ENCODE results near the gene THAP3. TPM values are rescaled to one million over a fixed set of nuclear protein-coding genes. Genes with fewer than 3 reads are reported as not detected.

THAP3 gene
- total and polyA plus RNA-seq, 10 donors = 13.0 to 29.1 (median 17.4) TPM

DNA sequence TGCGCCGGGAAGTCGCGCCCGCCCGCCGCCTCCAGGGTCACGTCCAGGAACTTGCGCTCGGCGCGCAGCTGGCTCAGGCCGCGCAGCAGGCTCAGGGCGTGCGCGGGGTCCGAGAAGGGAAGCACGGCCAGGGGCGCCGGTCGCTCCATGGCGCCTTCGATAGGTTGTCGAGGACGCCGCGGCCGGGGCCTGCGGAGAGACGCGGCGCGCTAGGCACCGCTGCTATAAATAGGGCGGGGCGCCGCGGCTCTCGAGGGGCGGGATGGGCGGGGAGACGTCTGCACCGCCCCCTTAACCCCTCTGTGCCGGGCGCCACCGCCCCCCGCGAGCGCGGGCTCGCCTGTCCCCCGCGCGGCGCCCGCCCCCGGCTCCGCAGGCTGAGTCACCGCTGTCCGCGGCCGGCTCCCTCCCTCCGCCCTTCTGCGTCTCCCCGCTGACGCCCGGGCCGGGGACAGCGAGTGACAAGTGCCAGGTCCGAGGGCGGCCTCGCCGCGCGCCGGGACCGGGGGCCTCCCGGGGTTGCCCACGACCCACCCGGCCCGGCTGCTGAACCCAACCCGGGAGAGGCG, 21.9 kb upstream of the THAP3 start, which contains the start of gene KLHL21:
Gene KLHL21, minus strand, starts transcription at position 201 of the 569 bp plus-strand sequence. Its CDS starts 52 bp downstream, at position 149.
- TF ChIP-seq POLR2AphosphoS5 (IDR thresholded peaks at IDR 0.05) = peak; percentile 95 to 96 (median 95)
- TF ChIP-seq, protein P1, sequence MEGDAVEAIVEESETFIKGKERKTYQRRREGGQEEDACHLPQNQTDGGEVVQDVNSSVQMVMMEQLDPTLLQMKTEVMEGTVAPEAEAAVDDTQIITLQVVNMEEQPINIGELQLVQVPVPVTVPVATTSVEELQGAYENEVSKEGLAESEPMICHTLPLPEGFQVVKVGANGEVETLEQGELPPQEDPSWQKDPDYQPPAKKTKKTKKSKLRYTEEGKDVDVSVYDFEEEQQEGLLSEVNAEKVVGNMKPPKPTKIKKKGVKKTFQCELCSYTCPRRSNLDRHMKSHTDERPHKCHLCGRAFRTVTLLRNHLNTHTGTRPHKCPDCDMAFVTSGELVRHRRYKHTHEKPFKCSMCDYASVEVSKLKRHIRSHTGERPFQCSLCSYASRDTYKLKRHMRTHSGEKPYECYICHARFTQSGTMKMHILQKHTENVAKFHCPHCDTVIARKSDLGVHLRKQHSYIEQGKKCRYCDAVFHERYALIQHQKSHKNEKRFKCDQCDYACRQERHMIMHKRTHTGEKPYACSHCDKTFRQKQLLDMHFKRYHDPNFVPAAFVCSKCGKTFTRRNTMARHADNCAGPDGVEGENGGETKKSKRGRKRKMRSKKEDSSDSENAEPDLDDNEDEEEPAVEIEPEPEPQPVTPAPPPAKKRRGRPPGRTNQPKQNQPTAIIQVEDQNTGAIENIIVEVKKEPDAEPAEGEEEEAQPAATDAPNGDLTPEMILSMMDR (IDR thresholded peaks at IDR 0.05 in 8 of 11, conservative IDR thresholded peaks at IDR 0.05 in 3 of 11) = peak in 2 of 11 experiments; percentile 11 to 28
- TF ChIP-seq POLR2A (IDR thresholded peaks at IDR 0.05) = peak; percentile 38 to 73 (median 72)
- DNase-seq = peak; percentile 97
- 0 to 1% (median 0%) methylated on average over 11 to 84 of the region's 84 CpGs for WGBS, 5 donors
- Histone ChIP-seq H3K36me3 (peaks cover 4 to 18% (median 13%) of the 10 kb centered on the region in 6 donors), H3K9me3 (no peaks in the 10 kb centered on the region), H3K27me3 (replicated peaks in 1 of 7) (no peaks in the 10 kb centered on the region), H3K4me3 (peak within 1 kb of the TSS; percentile 90 to 100 (median 99)), H3K4me1 (peaks cover 23 to 63% (median 50%) of the 10 kb centered on the region in 6 donors), H3K27ac (peak within 1 kb of the TSS; percentile 97 to 99 (median 99))
- intact Hi-C loops (cut with DNase I; ENCODE audit: low total_unique reads) = no loop called here

DNA sequence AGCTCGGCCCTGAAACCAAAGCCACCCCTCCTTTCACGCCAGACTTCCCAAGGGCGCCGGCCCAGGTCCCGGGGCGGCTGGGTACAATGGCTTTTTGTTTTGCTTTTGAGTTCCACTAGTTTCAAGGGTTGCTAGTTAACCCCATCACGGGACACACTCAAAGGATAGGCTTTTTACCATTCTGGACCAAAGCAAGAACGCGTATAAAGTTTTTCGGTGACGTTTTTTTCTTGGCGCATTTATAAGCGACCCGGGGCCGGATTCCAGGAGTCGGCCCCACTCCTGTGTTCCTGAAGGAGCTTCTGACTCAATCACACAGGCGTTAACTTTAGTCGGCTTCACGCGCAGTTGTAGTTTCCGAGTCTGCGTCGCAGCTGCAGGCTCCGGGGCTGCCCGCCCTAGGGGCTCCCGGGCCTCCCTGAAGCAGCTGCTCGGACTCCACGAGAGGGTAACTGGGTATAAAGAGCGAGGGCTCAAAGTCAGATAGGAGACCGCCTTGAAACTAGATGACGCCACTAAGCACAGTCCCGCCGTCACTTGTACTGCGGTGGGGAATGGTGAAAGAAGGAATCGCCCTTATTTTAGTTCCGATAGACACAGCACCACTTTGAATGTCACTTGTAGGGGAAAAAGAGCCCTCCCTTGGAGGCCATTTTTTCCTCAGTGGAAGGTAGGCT, 21.3 kb upstream of the THAP3 start:
- Histone ChIP-seq H3K4me1 (peaks cover 23 to 56% (median 44%) of the 10 kb centered on the region in 6 donors), H3K36me3 (peaks cover 0 to 11% (median 6%) of the 10 kb centered on the region in 6 donors), H3K27ac (peak overlapping the region; percentile 97 to 99 (median 99)), H3K4me3 (peak overlapping the region; percentile 90 to 100 (median 99)), H3K9me3 (no peaks in the 10 kb centered on the region), H3K27me3 (replicated peaks in 1 of 7) (no peaks in the 10 kb centered on the region)
- TF ChIP-seq, protein P1 (IDR thresholded peaks at IDR 0.05 in 8 of 11, conservative IDR thresholded peaks at IDR 0.05 in 3 of 11) = peak in 1 of 11 experiments; percentile 13
- TF ChIP-seq POLR2AphosphoS5 (IDR thresholded peaks at IDR 0.05) (peak in 1 of 3 donors; percentile 16), POLR2A (IDR thresholded peaks at IDR 0.05) (peak in 2 of 3 donors; percentile 6 to 20)
- peak; percentile 90 for DNase-seq
- intact Hi-C loops (cut with DNase I; ENCODE audit: low total_unique reads) = no loop called here
- 0 to 2% (median 1%) methylated on average over 32 to 36 of the region's 36 CpGs for WGBS, 5 donors

DNA sequence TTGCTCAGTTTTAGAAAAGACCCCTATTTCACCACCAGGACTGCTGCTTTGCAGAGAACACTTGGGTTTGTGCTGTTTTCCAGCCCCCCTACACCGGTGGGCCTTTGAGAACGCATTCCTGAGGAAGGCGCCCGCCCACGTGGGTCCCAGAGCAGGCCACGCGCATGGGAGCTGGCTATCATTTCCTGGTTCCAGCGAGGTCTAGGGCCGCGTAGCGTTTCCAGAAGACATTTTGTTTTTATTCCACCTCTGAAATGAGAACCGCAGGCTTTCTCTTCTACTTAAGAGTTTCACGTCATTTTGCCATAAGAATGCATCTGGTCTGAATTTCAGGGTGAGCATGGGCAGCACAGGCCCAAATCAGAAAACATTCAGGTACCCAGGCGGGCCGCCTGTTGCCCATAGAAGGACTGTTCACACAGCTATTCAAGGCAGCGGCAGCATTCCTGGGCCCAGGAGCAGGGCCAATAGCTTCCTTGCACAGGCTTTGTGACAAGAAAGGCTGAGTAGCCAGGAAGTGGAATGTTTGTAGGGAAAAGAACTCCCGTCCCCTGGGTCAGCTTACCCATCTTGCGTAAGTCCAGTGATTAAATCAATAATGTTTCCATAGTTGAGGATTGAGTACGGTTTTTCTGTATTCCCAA, 20.6 kb upstream of the THAP3 start:
- Histone ChIP-seq H3K27ac (peak overlapping the region; percentile 97 to 99 (median 99)), H3K4me3 (peak overlapping the region in 7 of 8 donors; percentile 95 to 100 (median 99)), H3K27me3 (replicated peaks in 1 of 7) (no peaks in the 10 kb centered on the region), H3K9me3 (no peaks in the 10 kb centered on the region), H3K4me1 (peaks cover 20 to 50% (median 38%) of the 10 kb centered on the region in 6 donors), H3K36me3 (peaks cover 0 to 5% (median under 1%) of the 10 kb centered on the region in 6 donors)
- 48 to 60% (median 56%) methylated on average over 18 to 19 of the region's 19 CpGs for WGBS, 5 donors
- peak; percentile 87 for DNase-seq
- intact Hi-C loops (cut with DNase I; ENCODE audit: low total_unique reads) = no loop called here
- TF ChIP-seq, protein P1 (IDR thresholded peaks at IDR 0.05 in 8 of 11, conservative IDR thresholded peaks at IDR 0.05 in 3 of 11) = no peak
- TF ChIP-seq POLR2A (IDR thresholded peaks at IDR 0.05) = no peak
- no peak for TF ChIP-seq POLR2AphosphoS5 (IDR thresholded peaks at IDR 0.05)

All from spleen (tissue), 11 donors.